HEK293T (cell line): ENCODE measurements around the gene PAX7.

Experiments used
- CTCF ChIA-PET: fragments of 350-600 bp; formaldehyde crosslinking; extraction: SDS; loops from one replicate; lab custom pipeline; 2021; ENCODE audit warnings: antibody characterized with exemption, inconsistent platforms; lab: Yijun Ruan, JAX
- POLR2A ChIA-PET: fragments of 350-600 bp; formaldehyde crosslinking; extraction: SDS; loops from one replicate; lab custom pipeline; 2020; ENCODE audit warnings: antibody characterized with exemption, inconsistent platforms; lab: Yijun Ruan, JAX
- DNase-seq: peaks from one replicate; pipeline ENCODE4 v3.0.0; 2012; ENCODE audit warnings: mixed read lengths; ENCODE audit errors: extremely low spot score
- ARNT ChIP-seq: fragments of 450-650 bp; IDR thresholded peaks from 2 replicates; pipeline ENCODE4 v1.6.1; 2017; ENCODE audit warnings: mild to moderate bottlenecking
- BHLHE40 ChIP-seq: fragments of 450-650 bp; IDR thresholded peaks from 2 replicates; pipeline ENCODE4 v1.6.1; 2016; ENCODE audit warnings: mild to moderate bottlenecking, moderate library complexity, borderline replicate concordance
- CTBP1 ChIP-seq: fragments of 450-650 bp; IDR thresholded peaks from 2 replicates; pipeline ENCODE4 v1.6.1; 2016; ENCODE audit warnings: borderline replicate concordance
- ELF4 ChIP-seq: fragments of 450-650 bp; IDR thresholded peaks from 2 replicates; pipeline ENCODE4 v1.6.1; 2017; ENCODE audit warnings: antibody characterized with exemption
- FOXA1 ChIP-seq: fragments of 450-650 bp; IDR thresholded peaks from 2 replicates; pipeline ENCODE4 v1.6.1; 2016; ENCODE audit warnings: mild to moderate bottlenecking
- FOXK2 ChIP-seq: fragments of 450-650 bp; IDR thresholded peaks from 2 replicates; pipeline ENCODE4 v1.6.1; 2016; ENCODE audit warnings: mild to moderate bottlenecking
- FOXM1 ChIP-seq: fragments of 450-650 bp; IDR thresholded peaks from 2 replicates; pipeline ENCODE4 v1.6.1; 2017; ENCODE audit warnings: mild to moderate bottlenecking, borderline replicate concordance
- HDGF ChIP-seq: fragments of 450-650 bp; IDR thresholded peaks from 2 replicates; pipeline ENCODE4 v1.6.1; 2017; ENCODE audit warnings: antibody characterized with exemption, borderline replicate concordance
- L3MBTL2 ChIP-seq: fragments of 450-650 bp; conservative IDR thresholded peaks from 2 replicates; pipeline ENCODE4 v1.6.1; 2016; ENCODE audit warnings: mild to moderate bottlenecking
- LEF1 ChIP-seq: fragments of 450-650 bp; IDR thresholded peaks from 2 replicates; pipeline ENCODE4 v1.6.1; 2017; ENCODE audit warnings: mild to moderate bottlenecking, borderline replicate concordance
- NFRKB ChIP-seq: fragments of 450-650 bp; IDR thresholded peaks from 2 replicates; pipeline ENCODE4 v1.6.1; 2016; ENCODE audit warnings: mild to moderate bottlenecking, moderate library complexity
- PKNOX1 ChIP-seq: fragments of 450-650 bp; IDR thresholded peaks from 2 replicates; pipeline ENCODE4 v1.6.1; 2016
- SP1 ChIP-seq: fragments of 450-650 bp; IDR thresholded peaks from 2 replicates; pipeline ENCODE4 v1.6.1; 2017
- SUZ12 ChIP-seq: fragments of 450-650 bp; IDR thresholded peaks from 2 replicates; pipeline ENCODE4 v1.6.1; 2016; ENCODE audit warnings: mild to moderate bottlenecking
- TARDBP ChIP-seq: fragments of 450-650 bp; IDR thresholded peaks from 2 replicates; pipeline ENCODE4 v1.6.1; 2016
- ZNF384 ChIP-seq: fragments of 450-650 bp; IDR thresholded peaks from 2 replicates; pipeline ENCODE4 v1.6.1; 2016

The PAX7 gene

GRCh38 chr1:18635070-18635577 lies 4.5 kb downstream of the PAX7 start:
- TF ChIP-seq BHLHE40: no peak
- TF ChIP-seq CTBP1: no peak
- TF ChIP-seq NFRKB: no peak
- TF ChIP-seq SUZ12: no peak
- TF ChIP-seq ELF4: no peak
- TF ChIP-seq L3MBTL2: no peak
- no peak for TF ChIP-seq FOXK2
- TF ChIP-seq LEF1: no peak
- ChIA-PET CTCF (no interaction called here), POLR2A (no interaction called here)
- no peak for DNase-seq

GRCh38 chr1:18635891-18636595 lies 5.4 kb downstream of the PAX7 start:
- CTCF ChIA-PET: no interaction called here
- no peak for DNase-seq
- TF ChIP-seq PKNOX1 (no peak), SP1 (no peak), ELF4 (no peak), HDGF (no peak), SUZ12 (no peak), L3MBTL2 (no peak), LEF1 (no peak), FOXM1 (no peak), FOXA1 (no peak), FOXK2 (no peak), NFRKB (no peak), ARNT (no peak), ZNF384 (no peak), CTBP1 (no peak), BHLHE40 (no peak), TARDBP (no peak)
- POLR2A ChIA-PET: no interaction called here

GRCh38 chr1:18636596-18637508 lies 6.2 kb downstream of the PAX7 start:
- POLR2A ChIA-PET: no interaction called here
- DNase-seq: no peak
- TF ChIP-seq LEF1 (no peak), SP1 (no peak), FOXA1 (no peak), ARNT (no peak), FOXM1 (no peak), BHLHE40 (no peak)
- CTCF ChIA-PET: no interaction called here

- DNase-seq: no peak
- TF ChIP-seq ARNT: no peak
- TF ChIP-seq SUZ12: no peak
- TF ChIP-seq SP1: no peak
- POLR2A ChIA-PET: no interaction called here
- CTCF ChIA-PET: no interaction called here
Observed at GRCh38 chr1:18637511-18637960, 6.9 kb downstream of the PAX7 start.

- ChIA-PET POLR2A (no interaction called here), CTCF (no interaction called here)
- no peak for DNase-seq
- no peak for TF ChIP-seq BHLHE40
- no peak for TF ChIP-seq PKNOX1
- no peak for TF ChIP-seq FOXA1
- TF ChIP-seq TARDBP: no peak
- TF ChIP-seq CTBP1: no peak
- TF ChIP-seq FOXM1: no peak
Observed at GRCh38 chr1:18637962-18638834, 7.6 kb downstream of the PAX7 start.

- ChIA-PET CTCF (no interaction called here), POLR2A (no interaction called here)
- no peak for DNase-seq
- TF ChIP-seq LEF1 (no peak), SUZ12 (no peak), FOXA1 (no peak), ZNF384 (no peak)
Observed at GRCh38 chr1:18638835-18639364, 8.3 kb downstream of the PAX7 start.
